ENCODE results near the gene OR13C8.
"Not testable (repeated sequence)": the region's sequence is repeated elsewhere in the genome, so short reads cannot be mapped to it uniquely, and the experiment has no call there.

OR13C8 gene, protein sequence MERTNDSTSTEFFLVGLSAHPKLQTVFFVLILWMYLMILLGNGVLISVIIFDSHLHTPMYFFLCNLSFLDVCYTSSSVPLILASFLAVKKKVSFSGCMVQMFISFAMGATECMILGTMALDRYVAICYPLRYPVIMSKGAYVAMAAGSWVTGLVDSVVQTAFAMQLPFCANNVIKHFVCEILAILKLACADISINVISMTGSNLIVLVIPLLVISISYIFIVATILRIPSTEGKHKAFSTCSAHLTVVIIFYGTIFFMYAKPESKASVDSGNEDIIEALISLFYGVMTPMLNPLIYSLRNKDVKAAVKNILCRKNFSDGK

DNA sequence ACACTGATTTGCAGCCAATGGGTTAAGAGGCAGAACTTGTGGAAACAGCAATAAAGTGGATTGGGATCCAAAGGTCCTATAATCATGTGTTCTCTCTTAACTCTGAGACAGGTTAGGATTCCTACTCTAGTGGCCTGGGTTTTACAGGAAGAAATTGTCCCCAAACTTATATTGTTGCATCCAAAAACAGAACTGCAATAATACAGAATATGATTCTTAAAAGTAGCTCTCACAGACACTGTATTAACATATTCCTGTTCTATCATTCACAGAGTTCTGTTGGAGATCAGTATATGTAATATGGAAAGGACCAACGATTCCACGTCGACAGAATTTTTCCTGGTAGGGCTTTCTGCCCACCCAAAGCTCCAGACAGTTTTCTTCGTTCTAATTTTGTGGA is at the start of gene OR13C8:
TSS of gene OR13C8 (plus strand) at position 301 of the 400 bp plus-strand sequence. CDS start at position 301, 0 bp downstream.
- DNase-seq = no peak

DNA sequence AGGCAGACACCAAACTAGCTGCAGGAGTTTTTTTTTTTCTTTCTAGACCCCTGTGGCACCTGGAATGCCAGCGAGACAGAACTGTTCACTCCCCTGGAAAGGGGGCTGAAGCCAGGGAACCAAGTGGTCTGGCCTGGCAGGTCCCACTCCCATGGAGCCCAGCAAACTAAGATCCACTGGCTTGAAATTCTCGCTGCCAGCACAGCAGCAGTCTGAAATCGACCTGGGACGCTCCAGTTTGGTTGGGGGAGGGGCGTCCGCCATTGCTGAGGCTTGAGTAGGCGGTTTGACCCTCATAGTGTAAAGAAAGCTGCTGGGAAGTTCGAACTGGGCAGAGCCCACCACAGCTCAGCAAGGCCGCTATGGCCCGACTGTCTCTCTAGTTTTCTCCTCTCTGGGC is 48.7 kb upstream of the OR13C8 start:
- DNase-seq = not testable (repeated sequence)

DNA sequence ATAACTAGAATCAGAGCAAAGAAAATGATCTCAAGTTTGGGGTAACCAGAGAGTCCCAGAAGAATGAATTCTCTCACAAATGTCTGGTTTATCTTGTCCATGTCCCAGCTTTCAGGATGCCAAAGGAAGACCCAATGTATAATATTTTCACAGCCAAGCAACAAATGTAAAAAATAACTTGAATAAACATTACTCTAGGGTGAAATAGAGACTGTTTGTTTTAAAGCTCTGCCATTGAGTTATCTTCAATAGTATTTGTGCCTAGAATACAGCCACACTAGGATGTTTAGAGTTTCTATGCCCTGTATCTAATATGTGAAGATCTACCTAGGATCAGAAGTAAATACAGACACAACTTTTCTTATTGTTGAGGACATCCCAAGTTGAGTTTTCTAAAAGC is 41.9 kb upstream of the OR13C8 start, which contains the start of gene OR13C4:
TSS of gene OR13C4 (minus strand) at position 101 of the 400 bp plus-strand sequence. CDS start at position 101, 0 bp downstream.
- DNase-seq = no peak

DNA sequence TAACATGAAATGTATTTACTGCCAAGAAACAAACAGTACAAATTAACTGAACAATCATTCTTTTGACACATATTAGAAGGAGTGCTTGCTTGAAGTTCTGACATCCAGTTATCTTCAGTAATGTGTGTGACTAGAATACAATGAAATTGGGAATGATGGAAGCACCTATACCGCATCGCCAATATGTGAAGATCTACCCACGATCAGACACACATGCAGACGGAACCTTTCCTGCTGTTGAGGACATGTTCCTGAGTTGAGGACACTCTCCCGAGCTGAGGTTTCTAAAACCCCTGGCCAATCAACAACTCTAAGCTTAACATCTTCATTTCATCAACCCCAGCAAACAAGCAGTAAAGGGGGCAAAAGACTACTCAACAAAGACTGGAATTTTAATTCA is 32.2 kb upstream of the OR13C8 start, which contains the start of gene OR13C3:
TSS of gene OR13C3 (minus strand) at position 101 of the 400 bp plus-strand sequence. CDS start 133 bp downstream, outside the sequence.
- DNase-seq = no peak

DNA sequence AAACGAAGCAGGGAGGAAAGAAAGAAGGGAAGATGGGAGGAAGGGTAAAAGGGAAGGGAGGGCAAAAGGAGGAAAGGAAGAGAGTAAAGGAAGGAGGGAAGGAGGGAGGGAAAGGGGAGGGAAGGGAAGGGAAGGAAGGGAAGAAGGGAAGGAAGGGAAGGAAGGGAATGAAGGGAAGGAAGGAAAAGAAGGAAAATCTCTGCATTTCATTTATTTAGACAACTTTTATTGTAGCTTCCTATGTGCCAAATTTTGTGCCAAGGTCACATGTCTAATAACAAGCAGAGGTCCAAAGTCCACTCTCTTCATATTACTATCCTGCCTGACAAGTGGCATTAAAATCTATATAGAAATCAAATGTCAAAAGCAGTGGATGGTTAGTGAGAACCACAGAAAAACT is 29.7 kb upstream of the OR13C8 start:
- DNase-seq = no peak

DNA sequence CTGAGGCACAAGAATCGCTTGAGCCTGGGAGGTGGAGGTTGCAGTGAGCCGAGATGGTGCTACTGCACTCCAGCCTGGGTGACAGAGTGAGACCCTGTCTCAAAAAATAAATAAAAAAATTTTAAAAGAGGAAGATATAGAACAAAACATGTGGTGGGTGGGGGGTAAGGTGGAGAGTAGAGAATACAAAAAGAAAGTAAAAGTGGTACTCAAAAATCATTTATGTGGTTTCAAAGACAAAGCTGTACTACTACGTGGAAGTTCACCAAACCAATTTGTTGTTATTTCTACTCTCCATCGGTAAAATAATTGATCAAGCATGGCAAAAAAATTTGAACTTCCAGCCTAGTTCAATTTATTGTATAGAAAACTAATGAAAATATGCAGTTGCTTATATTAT is 24.3 kb upstream of the OR13C8 start:
- no peak for DNase-seq

DNA sequence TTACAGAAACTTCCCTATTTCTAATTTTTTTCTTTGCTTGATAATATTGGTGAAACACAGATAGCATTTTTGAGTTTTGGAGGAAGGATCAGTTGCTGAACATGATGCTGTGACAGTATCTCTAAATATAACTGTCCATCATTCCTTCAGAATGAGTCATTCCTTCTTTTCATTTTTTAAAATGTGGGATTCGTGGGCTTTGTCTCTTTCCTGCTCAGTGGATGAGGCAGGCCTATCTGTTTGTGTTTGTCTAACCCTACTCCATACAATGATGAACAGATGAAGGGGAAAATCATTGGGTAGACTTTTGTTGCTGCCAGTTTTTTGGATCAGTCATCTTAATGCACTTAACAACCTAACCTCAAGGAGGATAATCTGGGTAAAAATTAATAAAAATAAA is 15.7 kb upstream of the OR13C8 start:
- DNase-seq = no peak

DNA sequence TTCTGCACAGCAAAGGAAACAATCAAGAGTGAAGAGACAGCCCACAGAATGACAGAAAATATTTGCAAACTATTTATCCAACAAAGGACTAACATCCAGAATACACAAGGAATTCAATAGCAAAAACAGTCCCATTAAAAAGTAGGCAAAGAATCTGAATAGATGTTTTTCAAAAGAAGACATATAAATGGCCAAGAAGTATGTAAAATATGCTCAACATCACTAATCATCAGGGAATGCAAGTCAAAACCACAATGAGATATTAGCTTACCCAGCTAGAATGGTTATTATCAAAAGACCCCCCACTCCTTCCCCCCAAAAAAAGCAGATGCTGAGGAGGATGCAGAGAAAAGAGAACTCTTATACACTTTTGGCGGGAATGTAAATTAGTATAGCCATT is 13.4 kb upstream of the OR13C8 start:
- no peak for DNase-seq

DNA sequence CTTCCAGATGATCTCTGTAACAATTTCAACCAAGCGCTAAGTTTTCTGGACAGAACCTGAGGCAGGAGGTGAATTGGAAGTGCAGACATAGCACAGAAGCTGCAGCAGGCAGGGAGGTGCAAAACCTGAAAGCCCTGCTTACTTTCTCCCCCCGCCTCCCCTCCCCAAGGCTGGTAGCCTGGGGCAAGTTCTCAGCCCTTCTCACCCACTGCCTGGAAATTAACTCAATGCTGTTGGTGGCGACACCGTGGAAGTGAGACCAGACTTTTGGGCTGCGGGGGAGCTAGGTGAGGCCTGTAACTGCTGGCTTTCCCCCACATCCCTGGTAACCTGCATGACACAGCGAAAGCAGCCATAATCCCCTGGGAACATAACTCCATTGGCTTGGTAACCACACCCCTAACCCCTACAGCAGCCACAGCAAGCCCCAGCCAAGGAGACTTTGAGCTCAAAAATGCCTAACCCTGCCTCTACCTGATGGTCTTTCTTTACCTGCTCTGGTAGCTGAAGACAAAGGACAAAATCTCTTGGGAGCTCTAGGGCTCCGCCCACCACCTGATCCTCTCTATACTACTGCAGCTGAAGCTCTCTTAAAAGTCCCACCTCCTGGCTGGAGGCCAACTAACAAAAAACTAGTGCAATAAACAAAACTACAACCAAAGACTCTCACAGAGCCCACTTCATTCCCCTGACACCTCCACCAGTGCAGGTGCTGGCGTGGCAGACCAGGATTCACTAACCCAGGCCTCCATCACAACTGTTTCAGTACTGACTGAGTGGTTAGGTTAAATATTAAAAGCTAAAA is 11.9 kb upstream of the OR13C8 start:
- no peak for DNase-seq

DNA sequence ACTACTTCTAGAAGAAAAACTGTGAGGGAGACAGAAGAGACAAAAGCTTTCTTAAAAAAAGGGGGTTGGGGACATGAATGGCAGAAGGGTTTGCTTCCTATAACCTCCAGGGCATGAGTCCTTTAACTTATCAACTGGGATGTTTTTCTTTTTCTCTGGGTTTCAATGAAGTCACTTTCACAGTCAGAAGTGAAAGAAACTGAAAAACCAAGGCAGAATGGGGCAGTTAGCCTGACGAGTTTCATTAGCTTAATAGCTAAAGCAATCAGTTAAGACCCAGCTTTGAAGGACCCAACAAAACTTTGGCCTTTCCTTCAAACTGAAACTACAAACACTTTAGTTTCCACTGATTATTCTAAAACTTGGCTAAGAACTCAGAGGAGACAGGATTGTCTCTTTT is 4.6 kb upstream of the OR13C8 start:
- no peak for DNase-seq

DNA sequence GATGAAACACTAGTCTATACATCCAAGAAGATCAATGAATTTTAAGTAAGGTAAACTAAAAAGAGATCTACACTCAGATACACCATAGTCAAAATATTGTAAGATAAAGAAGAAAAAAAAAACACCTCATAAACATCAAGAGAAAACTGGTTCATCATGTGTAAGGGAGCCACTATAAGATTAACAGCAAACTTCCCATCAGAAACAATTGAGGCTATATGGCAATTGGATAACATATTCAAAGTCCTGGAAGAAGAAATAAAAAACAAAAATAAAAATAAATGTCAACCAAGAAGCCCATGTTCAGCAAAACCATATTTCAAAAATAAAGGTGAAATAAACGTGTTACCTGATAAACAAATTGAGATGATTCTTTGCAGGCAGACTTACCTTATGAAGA is 3.6 kb downstream of the OR13C8 start:
- no peak for DNase-seq

DNA sequence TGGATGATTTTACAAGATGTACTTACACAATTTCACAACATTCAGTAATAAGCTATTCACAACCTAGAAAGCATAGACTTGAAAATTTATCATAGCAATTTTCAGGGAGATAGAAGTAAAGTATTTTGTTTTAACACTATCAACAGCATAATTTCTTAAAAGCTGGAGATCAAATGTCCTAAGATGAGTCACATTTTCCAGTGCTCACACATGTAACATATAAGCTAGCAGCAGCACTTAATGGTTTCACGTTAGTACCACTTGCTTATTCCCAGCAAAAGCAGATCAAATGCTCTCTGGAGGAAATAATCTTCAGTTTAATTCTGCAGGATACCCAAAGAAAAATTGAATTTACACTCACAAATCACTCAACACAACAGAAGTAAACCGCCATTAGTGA is 6.5 kb downstream of the OR13C8 start:
- no peak for DNase-seq

DNA sequence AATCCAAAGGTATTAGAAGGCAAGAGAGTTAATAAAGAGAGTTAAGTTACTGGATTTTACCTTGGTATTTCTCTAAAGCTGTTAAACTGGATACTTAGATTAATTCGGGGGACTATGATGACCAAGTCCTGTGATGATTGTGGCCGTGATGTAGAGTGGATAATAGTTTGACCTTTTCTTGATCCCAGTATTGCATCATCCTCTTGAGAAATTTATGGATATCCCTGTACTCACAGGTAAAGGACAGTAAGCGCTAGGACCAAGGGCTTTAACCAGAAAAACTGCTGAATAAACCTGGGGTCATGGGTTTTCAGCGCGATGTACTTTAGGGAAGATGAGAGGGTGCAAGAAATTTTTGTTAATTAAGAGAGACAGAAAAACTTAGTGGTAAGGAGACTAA is 8.3 kb downstream of the OR13C8 start:
- no peak for DNase-seq

DNA sequence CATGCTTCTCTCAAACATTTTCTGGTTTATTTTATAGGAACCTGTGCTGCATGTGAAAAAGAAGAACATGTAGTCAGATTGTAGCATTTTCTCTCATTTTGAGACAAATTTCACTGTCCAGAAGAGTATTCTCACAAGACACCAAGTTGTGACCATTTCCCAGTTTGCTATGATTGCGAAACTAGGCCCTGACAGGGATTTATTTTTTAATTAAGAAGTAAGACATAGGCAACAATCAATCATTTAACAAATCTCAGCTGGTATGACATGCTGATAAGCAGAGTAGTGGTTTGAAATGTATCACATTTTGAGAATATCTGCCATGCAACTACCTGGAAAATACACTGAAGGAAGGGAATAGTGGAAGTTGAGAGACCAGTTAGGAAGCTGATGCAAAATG is 11.6 kb downstream of the OR13C8 start:
- DNase-seq = no peak

DNA sequence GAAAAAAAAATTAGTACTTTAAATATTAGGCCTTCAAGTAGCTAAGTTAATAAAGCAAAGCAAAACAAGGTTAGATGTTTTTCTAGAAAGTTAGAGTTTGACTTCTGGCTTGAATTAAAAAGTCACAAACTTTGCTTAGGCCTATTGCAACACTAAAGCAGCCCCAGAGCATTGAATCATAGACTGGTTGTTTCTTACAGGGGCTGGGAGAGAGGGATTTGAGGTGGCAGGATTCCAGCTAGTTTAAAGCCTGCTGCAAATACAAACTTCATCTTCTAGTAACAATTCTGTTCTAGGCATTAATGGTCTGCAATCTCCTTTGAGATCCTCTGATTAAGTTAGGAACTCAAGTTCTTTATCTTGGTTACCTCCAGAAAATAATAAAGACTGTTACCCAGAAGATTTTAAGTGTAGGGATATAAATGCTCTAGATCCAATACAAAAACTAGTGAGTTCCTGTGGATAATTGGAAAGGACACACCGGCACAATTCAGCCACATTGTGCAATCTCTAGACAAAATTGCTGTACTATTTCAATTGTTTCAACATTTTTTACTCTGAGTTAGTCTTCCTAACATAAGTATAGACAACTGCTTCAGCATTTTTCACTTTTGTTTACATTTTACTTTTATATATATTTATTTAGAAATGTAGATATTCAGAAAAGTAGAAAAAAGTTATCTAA is 17.7 kb downstream of the OR13C8 start:
- no peak for DNase-seq

DNA sequence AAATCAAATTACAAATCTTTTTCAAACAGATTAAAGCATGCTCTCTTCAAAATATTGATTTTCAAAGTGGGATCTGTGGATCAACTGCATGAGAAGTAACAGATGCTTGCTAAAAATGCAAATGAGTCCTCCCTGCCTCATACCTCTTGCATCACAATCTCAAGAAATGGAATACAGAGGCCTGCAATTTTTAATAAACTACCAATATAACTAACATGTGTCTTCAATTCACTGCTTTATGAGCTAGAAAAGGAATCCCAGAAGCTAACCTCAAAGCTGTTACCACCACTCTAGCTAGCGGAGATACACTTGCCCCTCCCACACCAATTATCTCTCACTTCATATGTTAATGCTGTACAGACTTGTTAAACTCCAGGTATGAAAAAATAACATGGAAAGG is 20.7 kb downstream of the OR13C8 start:
- DNase-seq = no peak

DNA sequence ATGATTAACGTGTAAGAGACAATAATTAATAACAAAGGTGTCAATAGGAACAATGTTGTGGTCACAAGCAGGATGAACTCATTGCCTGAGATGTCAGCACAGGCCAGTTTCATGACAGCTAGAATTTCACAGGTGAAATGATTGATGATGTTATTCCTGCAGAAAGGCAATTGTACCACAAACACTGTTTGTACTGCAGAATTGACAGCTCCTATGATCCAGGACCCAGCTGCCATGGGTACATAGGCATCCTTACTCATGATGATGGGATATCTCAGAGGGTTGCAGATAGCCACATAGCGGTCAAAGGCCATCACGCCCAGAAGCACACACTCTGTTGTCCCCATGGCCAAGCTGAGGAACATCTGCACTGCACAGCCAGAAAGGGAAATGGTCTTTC is 29.8 kb downstream of the OR13C8 start:
- not testable (repeated sequence) for DNase-seq

DNA sequence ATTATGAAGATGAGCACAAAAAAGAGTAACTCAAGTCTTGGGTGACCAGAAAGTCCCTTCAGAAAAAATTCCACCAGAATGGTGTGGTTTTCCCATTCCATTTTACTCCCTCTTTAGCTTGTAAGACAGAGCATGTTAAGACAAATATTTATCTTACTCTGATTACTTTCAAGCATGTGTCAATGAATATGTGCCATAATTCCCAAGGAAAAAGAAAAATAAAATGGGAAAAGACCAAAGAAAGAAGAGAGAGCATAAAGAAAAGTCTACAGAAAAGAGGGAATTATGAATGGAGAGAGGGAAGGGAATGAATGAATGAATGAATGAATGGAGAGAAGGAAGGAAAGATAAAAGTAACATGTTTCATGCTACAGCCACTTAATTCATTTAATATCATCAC is 30.3 kb downstream of the OR13C8 start, which contains the start of gene OR13C5:
TSS of gene OR13C5 (minus strand) at position 101 of the 400 bp plus-strand sequence. CDS start at position 101, 0 bp downstream.
- DNase-seq = not testable (repeated sequence)

DNA sequence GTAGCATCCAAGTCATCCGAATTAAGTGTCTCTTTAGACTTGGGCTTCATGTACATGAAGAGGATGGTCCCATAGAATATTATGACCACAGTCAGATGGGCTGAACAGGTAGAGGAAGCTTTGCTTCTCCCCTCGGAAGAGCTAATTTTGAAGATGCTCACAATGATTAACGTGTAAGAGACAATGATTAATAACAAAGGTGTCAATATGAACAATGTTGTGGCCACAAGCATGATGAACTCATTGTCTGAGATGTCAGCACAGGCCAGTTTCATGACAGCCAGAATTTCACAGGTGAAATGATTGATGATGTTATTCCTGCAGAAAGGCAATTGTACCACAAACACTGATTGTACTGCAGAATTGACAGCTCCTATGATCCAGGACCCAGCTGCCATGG is 35.8 kb downstream of the OR13C8 start:
- DNase-seq = no peak

DNA sequence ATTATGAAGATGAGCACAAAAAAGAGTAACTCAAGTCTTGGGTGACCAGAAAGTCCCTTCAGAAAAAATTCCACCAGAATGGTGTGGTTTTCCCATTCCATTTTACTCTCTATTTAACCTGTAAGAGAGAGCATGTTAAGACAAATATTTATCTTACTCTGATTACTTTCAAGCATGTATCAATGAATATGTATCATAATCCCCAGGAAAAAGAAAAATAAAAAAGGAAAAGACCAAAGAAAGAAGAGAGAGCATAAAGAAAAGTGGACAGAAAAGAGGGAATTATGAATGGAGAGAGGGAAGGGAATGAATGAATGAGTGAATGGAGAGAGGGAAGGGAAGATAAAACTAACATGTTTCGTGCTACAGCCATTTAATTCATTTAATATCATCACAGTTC is 36.6 kb downstream of the OR13C8 start, which contains the start of gene OR13C2:
TSS of gene OR13C2 (minus strand) at position 101 of the 400 bp plus-strand sequence. CDS start at position 101, 0 bp downstream.
- not testable (repeated sequence) for DNase-seq

DNA sequence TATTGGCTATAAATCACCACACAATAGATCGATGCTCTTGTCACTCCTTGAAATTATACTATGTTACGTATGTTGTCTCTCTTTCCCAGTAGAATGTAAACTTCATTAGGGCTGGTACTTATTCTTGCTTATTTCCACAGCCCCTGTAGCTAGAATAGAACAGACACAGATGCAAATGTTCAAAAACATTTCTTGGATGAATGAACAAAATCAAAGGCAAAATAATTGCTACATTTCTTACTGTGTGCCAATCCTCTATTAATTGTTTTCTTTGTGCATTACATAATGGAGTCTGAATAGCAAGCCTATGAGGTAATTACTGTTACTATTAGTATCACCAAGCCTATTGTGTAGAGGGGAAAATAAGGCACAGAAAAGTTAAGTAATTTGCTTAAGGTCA is 37.2 kb downstream of the OR13C8 start:
- DNase-seq = no peak

DNA sequence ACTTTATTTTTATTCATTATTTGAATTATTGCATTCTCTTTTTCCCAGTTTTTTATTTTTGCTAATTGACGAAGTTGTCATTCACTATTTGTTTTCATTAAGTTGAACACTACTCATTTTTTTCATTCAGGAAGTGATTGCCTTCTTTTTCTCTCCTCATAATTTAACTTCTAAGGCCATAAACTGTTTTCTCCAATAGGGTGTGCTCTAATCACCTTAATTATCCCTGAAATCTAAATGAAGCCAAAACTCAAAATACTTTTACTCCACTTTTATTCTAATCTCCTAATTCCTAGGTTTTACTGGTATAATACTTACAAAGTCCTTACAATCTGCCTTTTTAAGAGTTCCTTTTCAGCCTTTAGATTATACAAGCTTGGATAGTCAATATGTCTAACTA is 39.4 kb downstream of the OR13C8 start:
- no peak for DNase-seq

DNA sequence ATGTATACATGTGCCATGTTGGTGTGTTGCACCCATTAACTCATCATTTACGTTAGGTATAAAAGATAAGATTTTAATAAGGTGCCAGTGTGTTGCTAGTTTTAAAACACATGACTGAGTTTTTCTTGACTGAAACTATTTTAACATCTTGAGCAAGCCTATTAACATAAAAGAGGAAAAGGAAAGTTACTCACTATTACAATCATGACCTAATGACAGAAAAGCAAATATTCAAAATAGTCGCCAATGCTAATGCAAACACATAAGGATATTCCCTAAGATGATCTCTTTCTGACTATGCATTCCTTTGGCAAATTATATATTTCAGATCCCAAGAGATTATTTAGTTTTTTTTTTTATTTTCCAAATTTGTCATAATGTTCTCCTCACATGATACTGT is 42.2 kb downstream of the OR13C8 start:
- DNase-seq = no peak
